ENCODE data around the gene AZGP1. TPM values are rescaled to one million over a fixed set of nuclear protein-coding genes. Genes with fewer than 3 reads are reported as not detected.
"Not testable (repeated sequence)": the region's sequence is repeated elsewhere in the genome, so short reads cannot be mapped to it uniquely, and the experiment has no call there.

The AZGP1 gene
- total RNA-seq, 1 donor from 2014 or later, result 85.5 TPM

DNA sequence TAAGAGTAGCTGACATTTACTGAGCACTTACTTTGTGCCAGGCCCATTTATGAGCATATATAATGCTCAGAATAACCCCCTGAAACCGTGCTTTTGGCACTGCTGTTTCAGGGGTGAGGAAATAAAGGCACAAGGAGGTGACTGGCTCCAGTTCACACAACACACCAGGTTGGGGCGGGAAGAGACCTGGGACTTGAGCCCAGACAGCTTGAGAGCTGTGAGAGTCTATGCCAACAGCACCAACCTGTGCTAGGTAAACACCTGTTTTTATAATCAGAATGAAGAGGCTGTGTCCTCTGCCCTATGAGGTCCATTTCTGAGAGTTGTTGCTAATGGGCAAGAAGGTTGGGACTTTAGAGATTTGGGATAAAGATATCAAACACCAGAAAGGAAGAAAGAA lies 8.8 kb upstream of the AZGP1 start:
- Histone ChIP-seq H3K36me3 (no peaks in the 10 kb centered on the region), H3K4me1 (peaks cover 4% of the 10 kb centered on the region), H3K4me3 (no peak overlapping the region), H3K27ac (replicated peaks) (no peak overlapping the region), H3K27me3 (ENCODE audit: low read depth) (peaks cover 7% of the 10 kb centered on the region), H3K9me3 (replicated peaks) (peaks cover 5% of the 10 kb centered on the region)
- DNase-seq, result no peak
- no peak for TF ChIP-seq CTCF (IDR thresholded peaks at IDR 0.05; ENCODE audit: borderline replicate concordance)
- intact Hi-C loops (cut with micrococcal nuclease), result no loop called here

DNA sequence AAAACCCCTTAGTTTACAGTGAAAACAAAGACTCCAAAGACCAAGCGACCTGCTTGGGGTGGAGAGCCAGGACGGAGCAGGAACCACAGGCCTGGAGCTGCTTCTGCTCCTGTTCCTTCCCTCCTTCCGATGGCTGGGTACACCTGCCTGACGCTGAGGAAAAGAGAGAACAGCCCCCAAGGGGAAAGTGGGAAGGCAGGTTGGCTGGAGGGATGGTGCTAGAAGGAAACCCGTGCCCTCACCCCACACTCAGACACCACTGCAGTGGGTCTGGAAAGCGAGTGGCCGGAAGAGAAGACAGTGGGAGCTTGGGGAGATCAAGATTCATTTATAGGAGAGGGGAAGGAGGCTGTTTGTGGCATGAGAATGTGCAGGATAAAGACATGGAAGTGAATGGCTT lies 5.2 kb upstream of the AZGP1 start:
- intact Hi-C loops (cut with micrococcal nuclease); H3K27ac ChIP-seq (replicated peaks); H3K27me3 ChIP-seq (ENCODE audit: low read depth); H3K9me3 ChIP-seq (replicated peaks); H3K4me3 ChIP-seq; H3K36me3 ChIP-seq; H3K4me1 ChIP-seq; DNase-seq: not testable (repeated sequence)

- H3K9me3 ChIP-seq (replicated peaks); DNase-seq; H3K4me3 ChIP-seq; H3K36me3 ChIP-seq; H3K27ac ChIP-seq (replicated peaks); H3K27me3 ChIP-seq (ENCODE audit: low read depth); intact Hi-C loops (cut with micrococcal nuclease): not testable (repeated sequence)
- peaks cover 12% of the 10 kb centered on the region for H3K4me1 ChIP-seq
Observed at GRCh38 chr7:99980448-99980872, 4.6 kb upstream of the AZGP1 start.

DNA sequence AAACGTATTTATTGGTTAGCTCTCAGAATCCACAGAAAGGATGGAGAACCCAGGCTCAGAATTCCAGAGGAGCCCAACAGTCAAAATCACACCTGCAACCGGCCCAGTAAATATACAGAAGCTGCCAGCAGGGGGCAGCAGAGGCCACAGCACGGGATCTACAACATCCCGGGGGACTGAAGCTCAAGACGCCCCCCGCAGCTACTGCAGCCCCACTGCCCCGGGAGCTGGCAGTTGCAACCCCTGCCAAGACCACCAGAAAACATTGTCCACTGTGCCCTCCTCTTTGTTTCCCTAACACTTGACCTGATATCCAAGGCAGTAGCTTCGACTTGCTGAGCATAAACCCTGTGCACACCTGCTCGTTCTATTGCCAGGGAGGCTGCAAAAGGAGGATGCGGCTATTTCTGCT lies 4.0 kb upstream of the AZGP1 start:
- H3K27ac ChIP-seq (replicated peaks); H3K9me3 ChIP-seq (replicated peaks): not testable (repeated sequence)

DNA sequence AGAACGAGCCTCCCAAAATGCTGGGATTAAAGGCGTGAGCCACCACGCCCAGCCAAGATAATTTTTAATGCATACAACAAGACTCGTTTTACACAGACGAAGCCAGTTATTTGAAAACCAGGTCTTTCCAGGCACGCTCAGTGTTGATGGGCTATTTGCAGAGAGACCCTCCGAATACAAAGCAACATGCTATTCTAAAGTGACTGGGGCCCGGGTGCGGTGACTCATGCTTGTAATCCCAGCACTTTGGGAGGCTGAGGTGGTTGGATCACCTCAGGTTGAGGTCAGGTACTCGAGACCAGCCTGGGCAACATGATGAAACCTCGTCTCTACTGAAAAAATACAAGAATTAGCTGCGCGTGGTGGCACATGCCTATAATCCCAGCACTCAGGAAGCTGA lies 795 bp upstream of the AZGP1 start:
- peak overlapping the region; percentile 75 for H3K27ac ChIP-seq (replicated peaks)
- intact Hi-C loops (cut with micrococcal nuclease), result no loop called here
- no peak for TF ChIP-seq CTCF (IDR thresholded peaks at IDR 0.05; ENCODE audit: borderline replicate concordance)

More for the DNA sequence above, 4.0 kb upstream of the AZGP1 start:
- peak; percentile 82 for TF ChIP-seq CTCF (IDR thresholded peaks at IDR 0.05; ENCODE audit: borderline replicate concordance)
- DNase-seq, result peak; percentile 57
- H3K4me3 ChIP-seq; H3K36me3 ChIP-seq; H3K27me3 ChIP-seq (ENCODE audit: low read depth); intact Hi-C loops (cut with micrococcal nuclease): not testable (repeated sequence)
- peaks cover 15% of the 10 kb centered on the region for H3K4me1 ChIP-seq

DNA sequence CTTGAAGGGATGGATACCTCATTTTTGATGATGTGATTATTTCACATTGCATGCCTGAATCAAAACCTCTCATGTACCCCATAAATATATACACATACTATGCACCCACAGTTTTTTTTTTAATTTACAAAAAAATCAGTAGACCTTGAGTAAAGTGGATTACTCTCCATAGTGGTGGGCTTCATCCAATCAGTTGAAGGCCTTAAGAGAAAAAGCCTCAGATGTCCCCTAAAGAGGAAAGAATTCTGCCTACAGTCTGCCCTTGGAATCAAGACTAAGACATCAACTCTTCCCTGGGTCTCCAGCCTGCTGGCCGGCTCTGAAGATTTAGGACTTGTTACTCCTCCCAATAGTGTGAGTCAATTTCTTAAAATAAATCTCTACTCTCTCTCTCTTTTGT lies 1.1 kb downstream of the AZGP1 start:
- peaks cover 9% of the 10 kb centered on the region for H3K27me3 ChIP-seq (ENCODE audit: low read depth)
- intact Hi-C loops (cut with micrococcal nuclease), result no loop called here
- no peaks in the 10 kb centered on the region for H3K36me3 ChIP-seq
- DNase-seq, result no peak
- TF ChIP-seq CTCF (IDR thresholded peaks at IDR 0.05; ENCODE audit: borderline replicate concordance), result no peak
- peaks cover 3% of the 10 kb centered on the region for H3K9me3 ChIP-seq (replicated peaks)
- H3K4me3 ChIP-seq, result peak overlapping the region; percentile 54
- peaks cover 17% of the 10 kb centered on the region for H3K4me1 ChIP-seq
- H3K27ac ChIP-seq (replicated peaks), result no peak overlapping the region

More for the DNA sequence above, 795 bp upstream of the AZGP1 start:
- Histone ChIP-seq H3K36me3 (no peaks in the 10 kb centered on the region), H3K27me3 (ENCODE audit: low read depth) (peaks cover 9% of the 10 kb centered on the region), H3K4me1 (peaks cover 21% of the 10 kb centered on the region), H3K4me3 (no peak overlapping the region), H3K9me3 (replicated peaks) (peaks cover 3% of the 10 kb centered on the region)
- no peak for DNase-seq

GRCh38 chr7:99973817-99974216 lies 2.0 kb downstream of the AZGP1 start:
- intact Hi-C loops (cut with micrococcal nuclease); H3K9me3 ChIP-seq (replicated peaks); H3K27ac ChIP-seq (replicated peaks); H3K36me3 ChIP-seq; H3K27me3 ChIP-seq (ENCODE audit: low read depth); DNase-seq; H3K4me3 ChIP-seq: not testable (repeated sequence)
- peaks cover 17% of the 10 kb centered on the region for H3K4me1 ChIP-seq
